Prostate gland (tissue), 2 donors: Measurements from ENCODE around the gene MPPED1. TPM values are rescaled to one million over a fixed set of nuclear protein-coding genes. Genes with fewer than 3 reads are reported as not detected.

Experiments
- DNase-seq: peaks from one replicate; pipeline ENCODE4 v3.0.0-alpha.2; 2019; ENCODE audit warnings: low spot score
- H3K27ac ChIP-seq, 2 donors: fragments of 200-600 bp; sonication (generic); 2 replicates each; pipeline ENCODE4 v1.5.1; 2017 to 2019
- H3K27me3 ChIP-seq: fragments of 200-600 bp; sonication (generic); replicated peaks from 2 replicates; pipeline ENCODE4 v1.5.1; 2019; ENCODE audit not compliant: insufficient read depth
- H3K36me3 ChIP-seq, 2 donors: fragments of 200-600 bp; sonication (generic); 1 replicate in 1 of 2; 2 replicates in 1 of 2; pipeline versions ENCODE4 v1.5.1 to v1.8.1; 2017 to 2019
- H3K4me1 ChIP-seq: fragments of 200-600 bp; sonication (generic); replicated peaks from 2 replicates; pipeline ENCODE4 v1.5.1; 2019
- H3K4me3 ChIP-seq, 2 donors: fragments of 200-600 bp; sonication (generic); 2 replicates each; pipeline ENCODE4 v1.5.1; 2017 to 2019
- H3K9me3 ChIP-seq: fragments of 200-600 bp; sonication (generic); 2 replicates; pipeline ENCODE4 v1.5.1; 2017
- POLR2A ChIP-seq: fragments of 450-650 bp; IDR thresholded peaks from one replicate; pipeline ENCODE4 v1.6.1; 2016; ENCODE audit warnings: antibody characterized with exemption, mild to moderate bottlenecking
- POLR2AphosphoS5 ChIP-seq: sonication (generic); formaldehyde crosslinking; IDR thresholded peaks from one replicate; pipeline ENCODE4 v1.6.1; 2017; ENCODE audit warnings: antibody characterized with exemption
- WGBS: methylation state at CpG from one replicate; pipeline ENCODE4 v1.1.5; 2018; 5-methylcytosine and 5-hydroxymethylcytosine counted together
- intact Hi-C: fragments of 100-400 bp; cut with DNase I; formaldehyde crosslinking; loops from one replicate; pipeline ENCODE4 v1.14.2; 2022
- total RNA-seq, 2 donors: library from RNA; depleted of rRNA; stranded (reverse); fragments of >200 nt; gene quantifications; one replicate each; pipeline ENCODE4 v1.1.0, GENCODE V29; 2016
- TF ChIP-seq, protein P1 (sequence below), 4 experiments: fragments of 200-600 bp in 2 of 4; fragments of 450-650 bp in 2 of 4; sonication (generic) in 2 of 4; IDR thresholded peaks; 1 replicate in 3 of 4; 2 replicates in 1 of 4; pipeline ENCODE4 v1.5.1; 2016 to 2019; ENCODE audit warnings: antibody characterized with exemption in 4 of 4, mild to moderate bottlenecking in 2 of 4, moderate library complexity in 2 of 4

The MPPED1 gene
- total RNA-seq, 2 donors from 2014 or later, result 0.77 to 6.4 TPM

DNA sequence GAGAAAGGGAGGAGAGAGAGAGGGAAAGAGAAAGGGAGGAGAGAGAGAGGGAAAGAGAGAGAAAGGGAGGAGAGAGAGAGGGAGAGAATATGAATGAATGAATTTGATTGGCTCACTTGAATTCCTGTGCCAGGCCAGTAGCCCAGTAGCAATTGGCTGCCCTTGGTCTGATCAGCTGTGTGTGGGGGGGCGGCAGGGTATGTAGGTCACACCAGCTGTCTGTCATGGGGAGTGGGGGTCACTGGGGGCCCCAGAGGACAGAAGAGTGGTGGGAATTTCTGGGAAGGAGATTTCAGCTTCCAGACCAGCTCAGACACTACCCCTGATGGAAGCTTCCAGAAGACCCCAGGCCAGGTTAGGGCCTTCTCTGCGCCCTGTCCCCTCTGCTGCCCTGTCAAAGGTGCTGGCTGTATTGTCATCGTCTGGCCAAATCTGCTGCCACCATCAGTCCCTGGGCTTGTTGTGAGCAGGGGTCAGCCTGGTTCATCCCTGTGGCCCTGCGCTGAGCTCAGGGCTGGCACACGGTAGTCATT lies 21.1 kb downstream of the MPPED1 start:
- 92% methylated on average over 5 of the region's 5 CpGs for WGBS
- Histone ChIP-seq H3K9me3 (no peaks in the 10 kb centered on the region), H3K27me3 (no peaks in the 10 kb centered on the region), H3K27ac (no peak overlapping the region), H3K4me1 (peaks cover 9% of the 10 kb centered on the region), H3K4me3 (no peak overlapping the region), H3K36me3 (no peaks in the 10 kb centered on the region)
- no peak for DNase-seq
- TF ChIP-seq POLR2A (no peak), POLR2AphosphoS5 (no peak)
- TF ChIP-seq, protein P1, sequence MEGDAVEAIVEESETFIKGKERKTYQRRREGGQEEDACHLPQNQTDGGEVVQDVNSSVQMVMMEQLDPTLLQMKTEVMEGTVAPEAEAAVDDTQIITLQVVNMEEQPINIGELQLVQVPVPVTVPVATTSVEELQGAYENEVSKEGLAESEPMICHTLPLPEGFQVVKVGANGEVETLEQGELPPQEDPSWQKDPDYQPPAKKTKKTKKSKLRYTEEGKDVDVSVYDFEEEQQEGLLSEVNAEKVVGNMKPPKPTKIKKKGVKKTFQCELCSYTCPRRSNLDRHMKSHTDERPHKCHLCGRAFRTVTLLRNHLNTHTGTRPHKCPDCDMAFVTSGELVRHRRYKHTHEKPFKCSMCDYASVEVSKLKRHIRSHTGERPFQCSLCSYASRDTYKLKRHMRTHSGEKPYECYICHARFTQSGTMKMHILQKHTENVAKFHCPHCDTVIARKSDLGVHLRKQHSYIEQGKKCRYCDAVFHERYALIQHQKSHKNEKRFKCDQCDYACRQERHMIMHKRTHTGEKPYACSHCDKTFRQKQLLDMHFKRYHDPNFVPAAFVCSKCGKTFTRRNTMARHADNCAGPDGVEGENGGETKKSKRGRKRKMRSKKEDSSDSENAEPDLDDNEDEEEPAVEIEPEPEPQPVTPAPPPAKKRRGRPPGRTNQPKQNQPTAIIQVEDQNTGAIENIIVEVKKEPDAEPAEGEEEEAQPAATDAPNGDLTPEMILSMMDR (IDR thresholded peaks at IDR 0.05), result no peak
- intact Hi-C loops, result no loop called here

DNA sequence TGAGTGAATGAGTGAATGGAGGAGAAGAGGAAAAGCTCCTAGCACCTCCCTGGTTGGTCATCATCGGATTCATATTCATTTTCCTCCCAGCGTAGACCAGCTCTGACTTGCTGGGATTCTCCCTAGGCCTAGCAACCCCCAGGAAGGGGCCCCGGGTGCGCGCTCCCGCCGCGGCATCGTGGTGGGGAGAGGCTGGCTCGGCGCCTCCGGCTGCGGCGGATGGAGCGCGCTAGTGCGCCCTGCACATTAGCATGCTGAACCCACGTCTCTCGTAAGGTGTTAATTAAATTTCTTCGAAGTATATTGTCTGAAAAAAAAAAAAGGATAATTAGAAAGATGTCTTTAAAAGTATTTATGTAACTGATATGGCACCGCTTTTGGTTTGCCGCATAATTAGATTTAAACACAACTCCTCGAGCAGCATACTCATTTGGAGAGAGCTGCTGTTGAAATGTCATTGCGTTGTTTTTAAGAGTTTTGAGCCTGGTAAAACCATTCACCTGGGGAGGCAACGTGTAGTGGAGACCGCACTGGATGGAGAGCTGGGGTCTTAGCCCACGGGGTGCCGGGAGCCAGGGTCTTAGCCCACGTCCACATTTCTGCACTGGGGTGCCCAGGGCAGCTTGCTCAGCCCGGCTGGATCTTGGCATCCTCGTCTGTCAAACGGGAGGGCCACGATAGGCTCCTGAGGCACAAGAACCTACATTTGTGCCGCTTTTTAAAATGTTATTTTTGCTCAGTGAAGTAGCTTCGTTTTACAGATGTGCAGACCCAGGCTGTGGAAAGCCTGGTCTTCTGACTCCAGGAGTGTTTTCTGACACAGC lies 21.8 kb downstream of the MPPED1 start:
- Histone ChIP-seq H3K27ac (no peak overlapping the region), H3K36me3 (no peaks in the 10 kb centered on the region), H3K4me1 (peaks cover 9% of the 10 kb centered on the region), H3K4me3 (no peak overlapping the region), H3K27me3 (no peaks in the 10 kb centered on the region), H3K9me3 (no peaks in the 10 kb centered on the region)
- WGBS, result 86% methylated on average over 35 of the region's 35 CpGs
- intact Hi-C loops, result no loop called here
- no peak for DNase-seq
- no peak for TF ChIP-seq POLR2A
- TF ChIP-seq, protein P1 (IDR thresholded peaks at IDR 0.05), result no peak
- no peak for TF ChIP-seq POLR2AphosphoS5

- TF ChIP-seq POLR2AphosphoS5, result no peak
- no peak for TF ChIP-seq POLR2A
- TF ChIP-seq, protein P1 (IDR thresholded peaks at IDR 0.05), result no peak
- Histone ChIP-seq H3K36me3 (no peaks in the 10 kb centered on the region), H3K4me1 (peaks cover 9% of the 10 kb centered on the region), H3K27me3 (no peaks in the 10 kb centered on the region), H3K4me3 (no peak overlapping the region), H3K9me3 (no peaks in the 10 kb centered on the region), H3K27ac (no peak overlapping the region)
- 89% methylated on average over 25 of the region's 25 CpGs for WGBS
- no peak for DNase-seq
- intact Hi-C loops, result no loop called here
These were observed 22.6 kb downstream of the MPPED1 start for GRCh38 chr22:43434275-43434927.

GRCh38 chr22:43434928-43435311 lies 23.1 kb downstream of the MPPED1 start:
- H3K4me3 ChIP-seq, result no peak overlapping the region
- 90% methylated on average over 26 of the region's 26 CpGs for WGBS

More at GRCh38 chr22:43434928-43435311, 23.1 kb downstream of the MPPED1 start:
- DNase-seq, result no peak
- TF ChIP-seq, protein P1 (IDR thresholded peaks at IDR 0.05), result no peak
- no peak for TF ChIP-seq POLR2AphosphoS5
- no peak for TF ChIP-seq POLR2A
- intact Hi-C loops, result no loop called here
- Histone ChIP-seq H3K9me3 (no peaks in the 10 kb centered on the region), H3K27me3 (no peaks in the 10 kb centered on the region), H3K4me1 (peaks cover 9% of the 10 kb centered on the region), H3K27ac (no peak overlapping the region), H3K36me3 (no peaks in the 10 kb centered on the region)
